Neural cell (in vitro differentiated cells): ENCODE data around the gene AFMID. TPM values are rescaled to one million over a fixed set of nuclear protein-coding genes. Genes with fewer than 3 reads are reported as not detected.

Experiments used
- H2AFZ ChIP-seq: fragments of 200-600, 300-800 bp; sonication (generic), shearing (Covaris generic); 2 replicates; pipeline ENCODE4 v1.6.0; 2014; ENCODE audit warnings: low read depth, mild to moderate bottlenecking, antibody characterized with exemption, low read length, moderate library complexity
- H3F3A ChIP-seq: fragments of 200-600 bp; shearing (Covaris generic); 2 replicates; pipeline ENCODE4 v1.6.1; 2016; ENCODE audit warnings: mild to moderate bottlenecking, moderate library complexity, mixed read lengths, antibody characterized with exemption, low read length; ENCODE audit not compliant: insufficient read depth, poor library complexity, severe bottlenecking
- H3K27ac ChIP-seq: fragments of 200-600, 300-800 bp; sonication (generic), shearing (Covaris generic); 2 replicates; pipeline ENCODE4 v1.5.1; 2014; ENCODE audit warnings: mild to moderate bottlenecking, low read length, moderate library complexity
- H3K27me3 ChIP-seq: fragments of 300-800, 200-600 bp; sonication (generic), shearing (Covaris generic); 2 replicates; pipeline ENCODE4 v1.6.0; 2014; ENCODE audit warnings: mild to moderate bottlenecking, low read depth, low read length, moderate library complexity; ENCODE audit not compliant: insufficient read depth
- H3K36me3 ChIP-seq: fragments of 300-800, 200-600 bp; sonication (generic), shearing (Covaris generic); 2 replicates; pipeline ENCODE4 v1.5.1; 2014; ENCODE audit warnings: mild to moderate bottlenecking, antibody characterized with exemption, low read length, moderate library complexity; ENCODE audit not compliant: insufficient read depth
- H3K4me2 ChIP-seq: fragments of 300-800, 200-600 bp; sonication (generic), shearing (Covaris generic); 2 replicates; pipeline ENCODE4 v1.6.0; 2014; ENCODE audit warnings: mild to moderate bottlenecking, low read length
- H3K4me3 ChIP-seq: fragments of 300-800, 200-600 bp; sonication (generic), shearing (Covaris generic); 2 replicates; pipeline ENCODE4 v1.5.1; 2014; ENCODE audit warnings: mild to moderate bottlenecking, low read length, moderate library complexity
- H3K79me2 ChIP-seq: fragments of 200-600 bp; shearing (Covaris generic); replicated peaks from 2 replicates; pipeline ENCODE4 v1.6.0; 2014; ENCODE audit warnings: mild to moderate bottlenecking, low read length, moderate library complexity; ENCODE audit not compliant: insufficient read depth
- H3K9ac ChIP-seq: fragments of 300-800, 200-600 bp; sonication (generic), shearing (Covaris generic); 2 replicates; pipeline ENCODE4 v1.6.1; 2016; ENCODE audit warnings: mild to moderate bottlenecking, low read length, mixed read lengths
- H3K9me2 ChIP-seq: fragments of 200-600 bp; shearing (Covaris generic); 2 replicates; pipeline ENCODE4 v1.6.1; 2016; ENCODE audit warnings: mild to moderate bottlenecking, low read length, mixed read lengths; ENCODE audit not compliant: insufficient read depth
- H3K9me3 ChIP-seq: fragments of 200-600, 300-800 bp; sonication (generic), shearing (Covaris generic); 2 replicates; pipeline ENCODE4 v1.6.1; 2016; ENCODE audit warnings: mild to moderate bottlenecking, mixed run types, low read length, moderate library complexity, mixed read lengths
- H4K20me1 ChIP-seq: fragments of 200-600 bp; shearing (Covaris generic); 2 replicates; pipeline ENCODE4 v1.6.1; 2016; ENCODE audit warnings: mild to moderate bottlenecking, mixed run types; ENCODE audit not compliant: insufficient read depth
- EP300 ChIP-seq: fragments of 450-650 bp; conservative IDR thresholded peaks from 2 replicates; pipeline ENCODE4 v1.6.1; 2014; ENCODE audit warnings: antibody characterized with exemption, mild to moderate bottlenecking, moderate library complexity; ENCODE audit not compliant: poor library complexity, severe bottlenecking
- EZH2 ChIP-seq: fragments of 200-600, 300-800 bp; shearing (Covaris generic), sonication (generic); IDR thresholded peaks from 2 replicates; pipeline ENCODE4 v1.6.1; 2014; ENCODE audit warnings: antibody characterized with exemption, low read length, borderline replicate concordance, mild to moderate bottlenecking; ENCODE audit not compliant: insufficient read depth, poor library complexity, severe bottlenecking
- MXI1 ChIP-seq: fragments of 450-650 bp; conservative IDR thresholded peaks from 2 replicates; pipeline ENCODE4 v1.6.1; 2014; ENCODE audit warnings: antibody characterized with exemption, mild to moderate bottlenecking; ENCODE audit not compliant: poor library complexity, severe bottlenecking
- POLR2AphosphoS5 ChIP-seq: IDR thresholded peaks from 2 replicates; pipeline ENCODE4 v1.6.1; 2012
- RAD21 ChIP-seq: fragments of 450-650 bp; conservative IDR thresholded peaks from 2 replicates; pipeline ENCODE4 v1.6.1; 2014; ENCODE audit warnings: antibody characterized with exemption, mild to moderate bottlenecking, moderate library complexity
- SMC3 ChIP-seq: fragments of 450-650 bp; conservative IDR thresholded peaks from 2 replicates; pipeline ENCODE4 v1.6.1; 2014; ENCODE audit warnings: antibody characterized with exemption, mild to moderate bottlenecking, moderate library complexity; ENCODE audit not compliant: poor library complexity
- TAF1 ChIP-seq: IDR thresholded peaks from 2 replicates; pipeline ENCODE4 v1.6.1; 2012; ENCODE audit warnings: low read depth
- polyA plus RNA-seq: library from polyadenylated mRNA; depleted of rRNA; stranded (reverse); fragments of >200 nt; gene quantifications from 2 replicates; pipeline ENCODE4 v1.2.3, GENCODE V29; 2014
- TF ChIP-seq, protein P1 (sequence below): IDR thresholded peaks from 2 replicates; pipeline ENCODE4 v1.6.1; 2012; ENCODE audit warnings: borderline replicate concordance
- TF ChIP-seq, protein P2 (sequence below): fragments of 450-650 bp; IDR thresholded peaks from 2 replicates; pipeline ENCODE4 v1.5.1; 2014; ENCODE audit warnings: antibody characterized with exemption, mild to moderate bottlenecking, moderate library complexity; ENCODE audit not compliant: poor library complexity, severe bottlenecking

AFMID gene
- polyA plus RNA-seq, 1 donor from 2014 or later, result 15.8 TPM

DNA sequence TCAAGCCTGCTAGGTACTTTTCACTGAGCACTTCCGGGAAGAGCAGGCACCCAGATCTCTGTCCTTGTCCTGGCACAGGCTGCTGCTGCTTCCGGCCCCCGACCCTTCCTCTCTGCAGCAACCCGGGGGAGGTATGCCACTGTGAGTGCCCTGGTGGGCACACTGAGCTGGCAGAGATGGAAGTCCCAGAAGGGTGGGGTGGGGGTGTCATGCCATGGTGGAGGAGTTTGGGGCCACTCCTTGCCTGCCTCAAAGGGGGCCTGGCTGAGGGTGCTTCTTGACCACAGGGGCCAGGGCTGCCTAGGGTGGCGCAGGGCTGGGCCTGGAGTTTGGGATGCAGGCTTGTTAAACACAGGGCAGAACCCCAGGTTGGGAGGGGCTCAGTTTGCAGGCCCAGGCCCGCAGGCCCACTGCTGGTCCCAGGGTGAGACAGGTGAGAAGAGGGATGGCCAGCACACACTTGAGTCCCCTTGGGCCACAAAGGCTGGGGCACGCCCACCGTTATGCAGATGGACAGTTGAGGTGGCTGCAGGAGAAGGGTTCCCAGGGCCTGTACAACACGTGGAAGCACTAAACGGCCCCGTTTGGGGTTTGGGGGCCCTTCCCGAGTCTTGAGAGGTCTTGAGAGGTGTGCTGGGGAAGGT is 53.0 kb downstream of the AFMID start:
- no peaks in the 10 kb centered on the region for H4K20me1 ChIP-seq
- H3K4me3 ChIP-seq, result no peak overlapping the region
- TF ChIP-seq SMC3 (no peak), RAD21 (no peak), EP300 (no peak), TAF1 (no peak), POLR2AphosphoS5 (no peak), MXI1 (no peak)
- TF ChIP-seq, protein P1, sequence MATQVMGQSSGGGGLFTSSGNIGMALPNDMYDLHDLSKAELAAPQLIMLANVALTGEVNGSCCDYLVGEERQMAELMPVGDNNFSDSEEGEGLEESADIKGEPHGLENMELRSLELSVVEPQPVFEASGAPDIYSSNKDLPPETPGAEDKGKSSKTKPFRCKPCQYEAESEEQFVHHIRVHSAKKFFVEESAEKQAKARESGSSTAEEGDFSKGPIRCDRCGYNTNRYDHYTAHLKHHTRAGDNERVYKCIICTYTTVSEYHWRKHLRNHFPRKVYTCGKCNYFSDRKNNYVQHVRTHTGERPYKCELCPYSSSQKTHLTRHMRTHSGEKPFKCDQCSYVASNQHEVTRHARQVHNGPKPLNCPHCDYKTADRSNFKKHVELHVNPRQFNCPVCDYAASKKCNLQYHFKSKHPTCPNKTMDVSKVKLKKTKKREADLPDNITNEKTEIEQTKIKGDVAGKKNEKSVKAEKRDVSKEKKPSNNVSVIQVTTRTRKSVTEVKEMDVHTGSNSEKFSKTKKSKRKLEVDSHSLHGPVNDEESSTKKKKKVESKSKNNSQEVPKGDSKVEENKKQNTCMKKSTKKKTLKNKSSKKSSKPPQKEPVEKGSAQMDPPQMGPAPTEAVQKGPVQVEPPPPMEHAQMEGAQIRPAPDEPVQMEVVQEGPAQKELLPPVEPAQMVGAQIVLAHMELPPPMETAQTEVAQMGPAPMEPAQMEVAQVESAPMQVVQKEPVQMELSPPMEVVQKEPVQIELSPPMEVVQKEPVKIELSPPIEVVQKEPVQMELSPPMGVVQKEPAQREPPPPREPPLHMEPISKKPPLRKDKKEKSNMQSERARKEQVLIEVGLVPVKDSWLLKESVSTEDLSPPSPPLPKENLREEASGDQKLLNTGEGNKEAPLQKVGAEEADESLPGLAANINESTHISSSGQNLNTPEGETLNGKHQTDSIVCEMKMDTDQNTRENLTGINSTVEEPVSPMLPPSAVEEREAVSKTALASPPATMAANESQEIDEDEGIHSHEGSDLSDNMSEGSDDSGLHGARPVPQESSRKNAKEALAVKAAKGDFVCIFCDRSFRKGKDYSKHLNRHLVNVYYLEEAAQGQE, result no peak
- TF ChIP-seq, protein P2, sequence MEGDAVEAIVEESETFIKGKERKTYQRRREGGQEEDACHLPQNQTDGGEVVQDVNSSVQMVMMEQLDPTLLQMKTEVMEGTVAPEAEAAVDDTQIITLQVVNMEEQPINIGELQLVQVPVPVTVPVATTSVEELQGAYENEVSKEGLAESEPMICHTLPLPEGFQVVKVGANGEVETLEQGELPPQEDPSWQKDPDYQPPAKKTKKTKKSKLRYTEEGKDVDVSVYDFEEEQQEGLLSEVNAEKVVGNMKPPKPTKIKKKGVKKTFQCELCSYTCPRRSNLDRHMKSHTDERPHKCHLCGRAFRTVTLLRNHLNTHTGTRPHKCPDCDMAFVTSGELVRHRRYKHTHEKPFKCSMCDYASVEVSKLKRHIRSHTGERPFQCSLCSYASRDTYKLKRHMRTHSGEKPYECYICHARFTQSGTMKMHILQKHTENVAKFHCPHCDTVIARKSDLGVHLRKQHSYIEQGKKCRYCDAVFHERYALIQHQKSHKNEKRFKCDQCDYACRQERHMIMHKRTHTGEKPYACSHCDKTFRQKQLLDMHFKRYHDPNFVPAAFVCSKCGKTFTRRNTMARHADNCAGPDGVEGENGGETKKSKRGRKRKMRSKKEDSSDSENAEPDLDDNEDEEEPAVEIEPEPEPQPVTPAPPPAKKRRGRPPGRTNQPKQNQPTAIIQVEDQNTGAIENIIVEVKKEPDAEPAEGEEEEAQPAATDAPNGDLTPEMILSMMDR, result no peak
- H3K9ac ChIP-seq, result no peak overlapping the region
- H3K4me2 ChIP-seq, result no peak overlapping the region
- H3F3A ChIP-seq, result no peaks in the 10 kb centered on the region
- H3K9me3 ChIP-seq, result no peaks in the 10 kb centered on the region
- H3K36me3 ChIP-seq, result no peaks in the 10 kb centered on the region
- no peaks in the 10 kb centered on the region for H3K27me3 ChIP-seq
- H3K9me2 ChIP-seq, result no peaks in the 10 kb centered on the region
- no peaks in the 10 kb centered on the region for H3K79me2 ChIP-seq
- H3K27ac ChIP-seq, result no peak overlapping the region
- no peak overlapping the region for H2AFZ ChIP-seq

DNA sequence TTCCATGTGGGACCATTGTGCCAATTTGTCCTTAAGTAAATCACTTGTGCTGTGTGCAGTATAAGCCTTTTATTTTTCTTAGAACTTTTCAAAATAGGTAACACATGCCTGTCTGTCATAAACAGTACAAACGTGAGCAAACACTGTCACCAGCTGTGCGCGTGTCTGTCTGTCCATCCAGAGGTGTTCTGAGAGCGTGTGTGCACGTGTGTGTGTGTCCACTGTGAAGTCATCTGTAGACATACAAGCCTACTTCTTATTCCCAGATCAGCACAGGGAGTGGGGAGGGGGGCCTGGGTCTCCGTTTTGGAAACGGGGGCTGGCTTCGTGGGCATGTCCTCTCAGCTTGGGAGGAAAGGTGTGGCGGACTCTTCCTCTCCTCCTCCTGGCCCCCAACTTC is 53.7 kb downstream of the AFMID start:
- no peaks in the 10 kb centered on the region for H4K20me1 ChIP-seq
- H3K4me2 ChIP-seq, result no peak overlapping the region
- H3K9me2 ChIP-seq, result no peaks in the 10 kb centered on the region
- H3K4me3 ChIP-seq, result no peak overlapping the region
- no peak overlapping the region for H2AFZ ChIP-seq
- H3K9me3 ChIP-seq, result no peaks in the 10 kb centered on the region
- no peaks in the 10 kb centered on the region for H3K36me3 ChIP-seq
- no peak overlapping the region for H3K9ac ChIP-seq
- TF ChIP-seq EZH2 (no peak), SMC3 (no peak), RAD21 (no peak)
- TF ChIP-seq, protein P1, result no peak
- no peak overlapping the region for H3K27ac ChIP-seq
- no peaks in the 10 kb centered on the region for H3K79me2 ChIP-seq
- no peaks in the 10 kb centered on the region for H3F3A ChIP-seq
- H3K27me3 ChIP-seq, result no peaks in the 10 kb centered on the region
